Adrenal gland (tissue), 5 donors: ENCODE results near the gene ANKFN1.

Source experiments
- CTCF ChIP-seq, 6 experiments: fragments of 450-650 bp in 4 of 6; fragments of 200-600 bp in 2 of 6; sonication (generic) in 1 of 6; IDR thresholded peaks; 1 replicate in 5 of 6; 2 replicates in 1 of 6; pipeline versions ENCODE4 v1.5.1 to v1.8.0; 2016 to 2021; ENCODE audit warnings: antibody characterized with exemption in 6 of 6, mild to moderate bottlenecking in 2 of 6, moderate library complexity in 1 of 6
- POLR2A ChIP-seq, 2 donors: fragments of 450-650 bp; IDR thresholded peaks; one replicate each; pipeline ENCODE4 v1.6.1; 2017; ENCODE audit warnings: antibody characterized with exemption in 2 of 2, mild to moderate bottlenecking in 2 of 2, moderate library complexity in 1 of 2
- donor health status: DM: no; HTN: no; CAD: no.

GRCh38 chr17:56159826-56160380 lies 6.6 kb downstream of the ANKFN1 start:
- TF ChIP-seq CTCF (IDR thresholded peaks at IDR 0.05) = no peak
- TF ChIP-seq POLR2A (IDR thresholded peaks at IDR 0.05) = no peak
